HUDEP-2 (cell line): ENCODE results near the gene RALA.

ENCODE experiments used
- DNase-seq, 76 experiments: peaks; one replicate each; lab custom pipeline; 2025; ENCODE audit not compliant: unreplicated experiment in 76 of 76; lab: John Stamatoyannopoulos, UW

Gene RALA

DNA sequence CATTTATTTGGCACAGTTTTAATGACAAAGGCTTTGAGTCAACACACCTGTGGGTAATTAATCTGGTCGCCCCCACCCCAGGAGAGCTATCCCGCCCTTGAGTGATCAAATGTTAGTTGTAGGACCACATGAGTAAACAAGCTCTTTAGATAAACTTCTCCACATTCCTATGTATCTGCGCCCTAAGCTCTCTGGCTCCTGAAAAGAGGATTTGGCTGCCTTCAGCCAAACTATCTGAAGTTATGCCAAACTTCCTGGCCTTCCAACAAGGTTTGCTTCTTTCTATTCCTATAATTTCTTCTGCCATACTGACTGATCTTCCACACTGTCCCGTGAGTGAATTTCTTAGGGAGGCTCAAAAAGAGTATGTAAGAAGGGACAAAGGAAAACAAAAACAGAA lies 134.2 kb downstream of the RALA start:
- DNase-seq, result no peak
